Gastroesophageal sphincter (tissue), 3 donors: Measurements from ENCODE around the gene TK1.

Experiments used
- CTCF ChIP-seq, 4 experiments: fragments of 200-600 bp in 2 of 4; fragments of 450-650 bp in 2 of 4; sonication (generic) in 1 of 4; IDR thresholded peaks; one replicate each; pipeline ENCODE4 v1.5.1; 2017 to 2019; ENCODE audit warnings: antibody characterized with exemption in 4 of 4, mild to moderate bottlenecking in 2 of 4, moderate library complexity in 2 of 4
- EP300 ChIP-seq: sonication (generic); formaldehyde crosslinking; IDR thresholded peaks from one replicate; pipeline ENCODE4 v1.6.1; 2017; ENCODE audit warnings: antibody characterized with exemption, mild to moderate bottlenecking
- POLR2A ChIP-seq, 2 donors: fragments of 450-650 bp; IDR thresholded peaks; one replicate each; pipeline ENCODE4 v1.6.1; 2017; ENCODE audit warnings: antibody characterized with exemption in 2 of 2, mild to moderate bottlenecking in 2 of 2, moderate library complexity in 1 of 2
- POLR2AphosphoS5 ChIP-seq: sonication (generic); formaldehyde crosslinking; IDR thresholded peaks from one replicate; pipeline ENCODE4 v1.6.1; 2017; ENCODE audit warnings: antibody characterized with exemption

- no peak for TF ChIP-seq CTCF (IDR thresholded peaks at IDR 0.05)
- TF ChIP-seq POLR2A (IDR thresholded peaks at IDR 0.05): no peak
- TF ChIP-seq POLR2AphosphoS5: peak; percentile 3
- TF ChIP-seq EP300: no peak
Observed at GRCh38 chr17:78173097-78173715, 13.6 kb downstream of the TK1 start.
